ENCODE data around the gene PUS10.

DNA sequence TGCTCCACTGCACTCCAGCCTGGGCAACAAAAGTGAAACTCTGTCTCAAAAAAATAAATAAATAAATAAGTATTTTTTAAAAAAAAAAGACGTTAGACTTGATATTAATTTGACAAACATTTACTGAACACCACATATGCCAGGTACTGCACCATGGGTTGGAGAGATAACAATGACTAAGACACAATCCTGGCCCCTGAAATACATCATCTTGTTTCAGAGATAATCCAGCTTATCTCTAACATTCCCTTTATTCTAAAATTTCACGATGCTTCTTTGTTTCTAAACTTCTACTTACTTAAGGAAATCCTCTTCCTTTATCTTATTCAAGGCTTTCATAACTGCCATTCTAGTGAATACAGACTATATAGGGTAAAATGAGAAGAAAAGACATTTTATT lies 55.5 kb downstream of the PUS10 start:
- TF ChIP-seq, protein P1, sequence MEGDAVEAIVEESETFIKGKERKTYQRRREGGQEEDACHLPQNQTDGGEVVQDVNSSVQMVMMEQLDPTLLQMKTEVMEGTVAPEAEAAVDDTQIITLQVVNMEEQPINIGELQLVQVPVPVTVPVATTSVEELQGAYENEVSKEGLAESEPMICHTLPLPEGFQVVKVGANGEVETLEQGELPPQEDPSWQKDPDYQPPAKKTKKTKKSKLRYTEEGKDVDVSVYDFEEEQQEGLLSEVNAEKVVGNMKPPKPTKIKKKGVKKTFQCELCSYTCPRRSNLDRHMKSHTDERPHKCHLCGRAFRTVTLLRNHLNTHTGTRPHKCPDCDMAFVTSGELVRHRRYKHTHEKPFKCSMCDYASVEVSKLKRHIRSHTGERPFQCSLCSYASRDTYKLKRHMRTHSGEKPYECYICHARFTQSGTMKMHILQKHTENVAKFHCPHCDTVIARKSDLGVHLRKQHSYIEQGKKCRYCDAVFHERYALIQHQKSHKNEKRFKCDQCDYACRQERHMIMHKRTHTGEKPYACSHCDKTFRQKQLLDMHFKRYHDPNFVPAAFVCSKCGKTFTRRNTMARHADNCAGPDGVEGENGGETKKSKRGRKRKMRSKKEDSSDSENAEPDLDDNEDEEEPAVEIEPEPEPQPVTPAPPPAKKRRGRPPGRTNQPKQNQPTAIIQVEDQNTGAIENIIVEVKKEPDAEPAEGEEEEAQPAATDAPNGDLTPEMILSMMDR (IDR thresholded peaks at IDR 0.05): no peak
- TF ChIP-seq POLR2A (IDR thresholded peaks at IDR 0.05): no peak
- TF ChIP-seq EP300 (IDR thresholded peaks at IDR 0.05; ENCODE audit: low read depth): no peak
